NCI-H187 treated with DMSO at 0.1 percent for 48 hours (cell line): Measurements from ENCODE around the gene MMP23B.
A peak's percentile ranks its signal among the peaks of the same experiment; 100 is the strongest.

Source experiments
- DNase-seq: peaks from one replicate; lab custom pipeline; 2025; lab: John Stamatoyannopoulos, UW

MMP23B gene

DNA sequence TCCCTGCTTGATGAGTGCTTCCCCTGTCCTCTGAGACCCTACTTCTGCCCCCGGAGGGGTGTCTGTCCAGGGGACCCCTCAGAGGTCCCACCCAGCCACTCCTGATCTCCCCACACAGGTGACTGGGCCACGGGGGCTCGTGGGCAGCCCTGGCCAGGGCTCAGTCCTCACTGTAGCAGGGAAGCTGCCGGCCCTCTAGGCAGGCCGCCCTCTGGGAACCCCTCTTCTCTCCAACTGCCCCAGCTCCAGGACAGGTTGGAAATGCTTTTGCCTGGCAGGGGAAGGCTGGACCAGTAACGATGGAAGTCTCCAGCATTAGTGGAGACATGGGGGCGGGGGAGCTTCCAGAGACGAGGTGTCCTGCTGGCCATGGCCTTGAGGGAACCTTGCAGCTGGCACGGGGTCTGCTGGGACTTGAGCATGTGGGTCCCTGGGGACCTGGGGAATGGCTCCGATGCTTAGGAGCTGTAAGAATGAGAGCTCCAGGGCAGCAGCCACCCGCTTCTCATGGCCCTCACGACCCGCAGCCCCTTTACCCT, 28.9 kb upstream of the MMP23B start:
- no peak for DNase-seq

DNA sequence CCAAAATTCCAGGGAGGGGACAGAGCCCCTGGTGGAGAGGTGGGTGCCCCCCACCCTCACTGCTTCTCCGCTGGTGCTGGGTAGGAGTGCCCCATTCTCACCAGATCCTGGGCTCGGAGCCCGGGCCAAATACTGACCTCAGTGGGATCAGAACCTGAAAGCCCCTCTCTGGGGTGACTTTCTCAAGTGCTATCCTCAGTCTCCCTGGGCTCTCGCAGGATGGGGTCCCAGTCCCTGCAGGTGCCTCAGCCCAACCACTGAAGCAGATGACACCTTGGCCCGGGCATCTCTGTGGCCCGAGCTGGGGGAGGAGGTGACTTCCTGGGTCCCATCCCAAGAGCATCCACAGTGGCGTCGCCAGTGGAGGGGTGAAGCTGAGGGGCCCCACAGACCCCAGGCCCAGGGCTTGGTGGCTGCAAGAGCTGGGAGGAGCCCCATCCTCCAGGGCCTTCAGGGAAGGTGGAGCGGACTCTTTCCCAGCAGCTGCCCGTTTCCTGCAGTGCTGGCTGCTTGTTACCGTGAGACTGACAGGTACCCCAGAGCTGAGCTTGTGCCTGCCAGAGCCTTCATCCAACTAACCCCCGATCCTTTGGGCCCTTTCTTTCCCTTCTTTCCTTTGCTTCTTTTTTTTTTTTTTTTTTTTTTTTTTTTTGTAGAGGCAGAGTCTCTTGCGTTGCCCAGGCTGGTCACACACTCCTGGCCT, 28.2 kb upstream of the MMP23B start:
- no peak for DNase-seq

DNA sequence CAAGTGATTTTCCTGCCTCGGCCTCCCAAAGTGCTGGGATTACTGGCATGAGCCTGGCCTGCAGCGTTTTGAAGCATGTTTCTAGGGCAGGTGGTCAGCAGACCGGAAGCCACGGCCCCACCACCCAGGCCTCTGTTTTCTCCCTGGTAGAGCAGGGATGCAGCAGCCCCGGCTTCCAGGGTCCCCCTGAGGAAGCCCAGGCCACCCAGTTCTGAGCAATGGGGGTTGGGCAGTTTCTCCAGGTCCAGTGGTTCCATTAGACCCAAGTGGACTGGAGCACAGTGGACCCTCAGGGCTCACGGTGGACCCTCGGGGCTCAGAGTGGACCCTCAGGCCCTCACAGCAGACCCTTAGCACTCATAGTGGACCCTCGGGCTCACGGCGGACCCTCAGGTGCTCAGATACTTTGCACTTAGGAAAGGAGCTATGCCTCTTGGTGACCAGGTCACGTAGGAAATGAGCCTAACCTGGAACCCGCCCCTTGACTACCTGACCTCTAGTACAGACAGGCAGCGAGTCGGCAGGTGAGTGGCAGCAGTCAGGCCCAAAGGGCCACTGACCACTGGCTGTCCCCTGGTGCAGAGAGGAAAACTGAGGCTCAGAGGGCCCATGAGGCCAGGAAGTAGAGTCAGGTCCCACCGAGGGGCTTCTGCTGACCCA, 27.5 kb upstream of the MMP23B start:
- DNase-seq: no peak

DNA sequence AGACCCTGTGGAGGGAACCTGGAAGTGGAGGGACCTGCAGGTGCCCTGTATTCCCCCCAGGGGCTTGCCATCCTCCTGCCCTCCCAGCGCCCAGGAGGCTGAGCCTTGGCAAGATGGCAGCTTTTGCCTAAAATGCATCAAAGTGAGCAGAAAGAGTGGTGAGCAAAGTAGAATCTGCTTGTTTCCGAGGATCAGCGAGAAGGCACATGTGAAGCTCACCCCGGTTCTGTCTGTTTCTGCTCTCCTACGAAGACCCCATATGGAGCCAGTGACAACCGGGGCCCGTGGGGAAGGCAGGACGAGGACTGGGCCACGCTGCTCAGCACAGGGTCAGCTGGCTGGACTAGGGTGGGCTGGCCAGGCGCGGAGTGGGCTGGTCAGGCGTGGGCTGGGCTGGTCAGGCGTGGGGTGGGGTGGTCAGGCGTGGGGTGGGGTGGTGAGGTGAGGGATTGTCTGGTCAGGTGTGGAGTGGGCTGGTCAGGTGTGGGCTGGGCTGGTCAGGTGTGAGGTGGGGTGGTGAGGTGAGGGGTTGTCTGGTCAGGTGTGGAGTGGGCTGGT, 26.9 kb upstream of the MMP23B start:
- no peak for DNase-seq

DNA sequence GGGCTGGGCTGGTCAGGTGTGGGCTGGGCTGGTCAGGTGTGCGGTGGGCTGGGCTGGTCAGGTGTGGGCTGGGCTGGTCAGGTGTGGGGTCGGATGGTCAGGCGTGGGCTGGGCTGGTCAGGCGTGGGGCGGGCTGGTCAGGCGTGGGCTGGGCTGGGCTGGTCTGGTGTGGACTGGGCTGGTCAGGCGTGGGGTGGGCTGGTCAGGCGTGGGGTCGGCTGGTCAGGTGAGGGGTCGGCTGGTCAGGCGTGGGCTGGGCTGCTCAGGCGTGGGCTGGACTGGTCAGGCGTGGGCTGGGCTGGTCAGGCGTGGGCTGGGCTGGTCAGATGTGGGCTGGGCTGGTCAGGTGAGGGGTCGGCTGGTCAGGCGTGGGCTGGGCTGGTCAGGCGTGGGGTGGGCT, 26.2 kb upstream of the MMP23B start:
- no peak for DNase-seq

DNA sequence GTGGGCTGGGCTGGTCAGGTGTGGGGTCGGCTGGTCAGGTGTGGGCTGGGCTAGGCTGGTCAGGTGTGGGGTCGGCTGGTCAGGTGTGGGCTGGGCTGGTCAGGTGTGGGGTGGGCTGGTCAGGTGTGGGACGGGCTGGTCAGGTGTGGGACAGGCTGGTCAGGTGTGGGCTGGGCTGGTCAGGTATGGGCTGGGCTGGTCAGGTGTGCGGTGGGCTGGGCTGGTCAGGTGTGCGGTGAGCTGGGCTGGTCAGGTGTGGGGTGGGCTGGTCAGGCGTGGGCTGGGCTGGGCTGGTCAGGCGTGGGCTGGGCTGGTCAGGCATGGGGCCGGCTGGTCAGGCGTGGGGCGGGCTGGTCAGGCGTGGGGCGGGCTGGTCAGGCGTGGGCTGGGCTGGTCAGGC, 25.7 kb upstream of the MMP23B start:
- no peak for DNase-seq

DNA sequence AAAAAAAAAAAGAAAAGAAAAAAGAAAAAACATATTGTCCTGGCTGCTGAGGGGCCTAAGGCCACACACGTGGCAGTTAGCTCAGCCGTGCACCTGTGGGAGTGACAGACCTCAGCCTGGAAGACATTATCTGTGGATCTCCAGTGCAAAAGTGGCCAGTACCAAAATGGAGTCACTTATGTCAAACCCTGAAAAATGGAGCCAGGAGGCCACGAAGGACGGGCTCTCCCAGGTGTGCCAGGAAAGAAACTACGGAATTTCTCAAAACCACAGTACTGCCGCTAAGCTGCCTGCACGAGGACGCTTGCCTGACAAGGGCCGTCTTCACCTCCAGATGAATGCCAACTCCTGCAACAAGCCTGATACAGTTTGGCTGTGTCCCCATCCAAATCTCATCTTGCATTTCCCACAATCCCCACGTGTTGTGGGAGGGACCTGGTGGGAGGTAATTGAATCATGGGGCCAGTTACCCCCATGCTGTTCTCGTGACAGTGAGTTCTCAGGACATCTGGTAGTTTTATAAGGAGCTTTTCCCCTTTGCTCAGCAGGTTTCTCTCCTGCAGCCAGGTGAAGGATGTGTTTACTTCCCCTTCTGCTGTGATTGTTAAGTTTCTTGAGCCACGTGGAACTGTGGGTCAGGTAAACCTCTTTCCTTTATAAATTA, 22.0 kb upstream of the MMP23B start:
- no peak for DNase-seq

DNA sequence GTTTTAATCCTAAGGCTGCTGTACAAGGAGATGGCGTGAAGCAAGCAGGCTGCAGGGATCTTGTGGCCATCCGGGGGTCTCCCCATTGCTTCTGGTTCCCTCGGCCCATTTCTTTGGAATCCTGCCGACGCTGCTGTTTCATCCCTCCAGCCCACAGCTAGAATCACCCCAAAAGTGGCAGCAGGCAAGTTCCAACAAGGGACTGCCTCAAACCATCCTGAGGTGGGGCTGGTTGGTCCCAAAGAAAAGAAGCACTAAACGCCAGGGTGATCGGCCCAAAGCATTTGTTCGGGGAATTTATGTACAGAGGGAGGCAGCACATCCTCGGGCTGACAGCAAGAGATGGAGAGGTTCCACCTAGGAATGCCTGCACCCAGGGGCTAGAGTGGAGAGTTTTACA, 21.2 kb upstream of the MMP23B start:
- DNase-seq: no peak

DNA sequence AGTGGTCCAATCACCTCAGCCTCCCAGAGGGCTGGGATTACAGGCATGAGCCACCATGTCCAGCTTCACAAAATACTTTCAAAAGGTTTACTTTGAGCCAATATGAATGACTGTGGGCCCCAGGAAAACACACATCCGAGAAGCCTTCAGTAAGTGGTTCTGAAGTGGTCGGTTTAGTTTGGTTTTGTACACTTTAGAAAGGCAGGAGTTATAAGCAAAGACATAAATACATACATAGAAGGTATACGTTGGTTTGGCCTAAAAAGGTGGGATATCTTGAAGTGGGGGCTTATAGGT, 19.9 kb upstream of the MMP23B start:
- DNase-seq: no peak

DNA sequence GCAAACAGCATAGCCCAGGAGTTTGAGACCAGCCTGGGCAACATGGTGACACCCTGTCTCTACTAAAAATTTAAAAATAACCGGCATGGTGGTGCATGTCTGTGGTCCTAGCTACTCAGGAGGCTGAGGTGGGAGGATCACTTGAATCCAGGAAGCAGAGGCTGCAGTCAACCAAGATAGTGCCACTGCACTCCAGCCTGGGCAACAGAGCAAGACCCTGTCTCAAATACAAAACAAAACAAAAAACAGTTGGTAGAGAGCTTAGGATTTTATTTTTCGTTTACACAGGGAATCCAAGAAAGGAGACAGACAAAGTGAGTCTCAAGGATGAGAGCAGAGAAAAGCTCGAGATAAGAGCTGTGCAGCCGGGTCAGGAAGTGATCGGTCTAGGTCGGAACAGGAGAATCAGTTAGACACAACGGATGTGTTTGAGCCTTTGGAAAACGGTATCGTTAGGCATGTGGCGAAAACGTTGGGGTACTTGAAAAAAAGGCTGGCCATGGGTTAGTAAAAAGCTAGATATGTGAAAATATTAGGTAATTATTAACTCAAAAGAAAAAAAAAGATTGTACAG, 18.4 kb upstream of the MMP23B start:
- no peak for DNase-seq

DNA sequence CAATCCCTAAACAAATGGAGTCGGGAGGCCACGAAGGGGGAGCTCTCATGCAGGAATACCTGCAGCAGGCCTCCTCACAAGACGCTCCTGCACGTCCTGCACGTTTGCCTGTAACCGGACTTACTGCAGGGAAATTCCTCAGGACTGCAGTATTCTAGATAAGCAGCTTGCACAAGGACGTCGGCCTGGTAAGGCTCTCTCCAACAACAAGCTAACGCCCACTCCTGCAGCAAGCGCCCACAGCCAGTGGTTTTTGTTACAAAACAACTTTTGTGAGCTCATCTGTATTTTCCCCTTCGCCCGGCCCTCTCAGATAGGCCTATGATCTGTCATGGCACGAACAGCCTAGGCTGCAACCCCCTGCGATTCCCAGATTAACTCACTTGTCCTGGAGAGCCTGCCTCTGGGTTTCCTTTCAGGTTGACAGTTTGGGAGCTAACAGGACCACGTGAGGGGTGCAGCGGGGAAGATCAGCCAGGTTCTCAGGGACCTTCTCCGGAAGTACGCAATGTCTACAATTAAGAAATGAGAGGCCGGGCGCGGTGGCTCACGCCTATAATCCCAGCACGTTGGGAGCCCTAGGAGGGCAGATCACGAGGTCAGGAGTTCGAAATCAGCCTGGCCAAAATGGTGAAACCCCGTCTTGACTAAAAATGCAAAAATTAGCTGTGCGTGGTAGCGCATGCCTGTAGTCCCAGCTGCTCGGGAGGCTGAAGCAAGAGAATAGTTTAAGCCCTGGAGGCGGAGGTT, 17.6 kb upstream of the MMP23B start:
- no peak for DNase-seq

DNA sequence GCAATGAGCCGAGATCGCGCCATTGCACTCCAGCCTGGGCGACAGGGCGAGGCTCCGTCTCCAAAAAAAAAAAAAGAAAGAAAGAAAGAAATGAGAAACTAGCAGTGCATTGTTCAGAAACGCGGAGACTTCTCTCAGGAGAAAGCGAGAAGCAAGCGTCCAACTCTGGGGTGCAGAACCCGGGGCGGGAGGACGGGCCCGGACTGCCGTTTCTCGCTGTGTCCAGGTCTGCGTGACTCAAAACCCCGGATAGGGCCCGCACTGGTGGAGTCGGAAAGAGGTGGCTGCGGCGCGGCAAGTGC, 17.1 kb upstream of the MMP23B start:
- no peak for DNase-seq

DNA sequence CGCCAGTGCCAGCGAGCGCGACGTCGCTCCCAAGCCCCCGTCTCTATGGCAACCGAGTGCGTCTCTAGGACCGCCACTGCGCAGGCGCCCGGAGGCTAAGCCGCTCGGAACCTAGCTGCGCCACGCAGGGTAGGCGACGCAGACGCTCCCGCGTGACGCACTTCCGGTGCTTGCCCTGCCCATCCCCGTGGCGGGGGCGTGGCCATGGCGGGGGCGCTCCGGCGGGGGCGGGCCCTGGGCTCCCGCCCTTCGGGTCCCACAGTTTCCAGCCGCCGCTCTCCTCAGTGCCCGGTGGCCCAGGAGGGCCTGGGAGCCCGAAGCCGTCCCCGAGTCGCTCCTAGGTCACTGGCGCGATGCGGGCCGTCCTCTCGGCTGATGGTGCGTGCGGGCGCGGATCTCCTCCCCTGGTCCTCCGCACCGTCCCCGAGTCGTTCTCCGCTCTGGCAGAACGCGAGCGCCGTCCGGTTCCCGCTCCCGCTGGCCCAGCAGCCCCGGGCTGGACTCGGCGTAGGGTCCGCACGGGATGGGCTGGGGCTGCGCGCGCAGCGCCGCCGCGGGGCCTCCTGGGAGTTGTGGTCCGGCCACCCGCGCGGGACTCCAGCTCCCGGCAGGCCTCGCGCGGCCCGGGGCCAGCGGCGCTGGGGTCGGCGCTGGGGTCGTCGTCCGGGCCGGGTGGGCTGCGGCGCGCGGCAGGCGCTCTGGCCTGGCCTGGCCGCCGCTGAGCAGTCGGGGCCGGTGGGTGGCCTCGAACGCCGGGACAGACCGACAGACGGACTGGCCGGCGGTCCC, 16.5 kb upstream of the MMP23B start, which contains the start of gene MIB2:
MIB2 (plus strand) TSS at position 245 of the 789 bp plus-strand sequence. CDS start 7,953 bp downstream, outside the sequence.
- peak; percentile 91 for DNase-seq

DNA sequence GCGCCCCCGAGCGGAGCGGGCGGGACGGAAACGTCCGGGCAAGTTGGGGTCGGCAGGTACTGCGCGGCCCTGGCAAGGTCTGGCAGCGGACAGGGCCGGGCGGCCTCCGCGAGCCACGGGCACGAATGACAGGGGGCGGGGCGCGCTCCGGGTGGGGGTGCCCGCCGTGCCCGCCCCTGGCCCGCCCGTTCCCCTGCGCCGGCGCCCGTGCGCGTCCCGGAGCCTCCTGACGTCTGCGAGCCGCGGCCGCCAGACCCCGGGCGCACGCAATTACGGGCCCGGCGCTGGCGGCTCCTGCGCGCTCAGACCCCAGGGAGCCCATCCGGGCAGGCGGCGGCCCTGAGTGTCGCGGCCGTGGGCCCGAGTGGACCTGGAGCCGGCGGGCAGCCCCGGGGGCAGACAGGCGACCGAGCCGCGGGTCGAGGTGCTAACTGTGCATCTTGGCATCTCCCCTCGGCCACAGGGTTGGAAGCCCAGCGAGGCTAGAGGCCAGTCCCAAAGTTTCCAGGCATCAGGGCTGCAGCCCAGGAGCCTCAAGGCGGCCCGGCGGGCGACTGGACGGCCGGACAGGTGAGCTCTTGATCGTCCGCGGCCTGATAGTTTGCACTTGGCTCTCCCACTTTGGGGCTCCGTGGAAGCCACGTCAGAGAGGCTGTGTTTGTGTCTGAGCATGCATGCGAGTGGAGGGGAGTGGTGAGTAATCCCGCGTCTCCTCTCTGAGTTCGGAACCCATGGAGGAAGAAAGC, 15.8 kb upstream of the MMP23B start:
- DNase-seq: no peak

DNA sequence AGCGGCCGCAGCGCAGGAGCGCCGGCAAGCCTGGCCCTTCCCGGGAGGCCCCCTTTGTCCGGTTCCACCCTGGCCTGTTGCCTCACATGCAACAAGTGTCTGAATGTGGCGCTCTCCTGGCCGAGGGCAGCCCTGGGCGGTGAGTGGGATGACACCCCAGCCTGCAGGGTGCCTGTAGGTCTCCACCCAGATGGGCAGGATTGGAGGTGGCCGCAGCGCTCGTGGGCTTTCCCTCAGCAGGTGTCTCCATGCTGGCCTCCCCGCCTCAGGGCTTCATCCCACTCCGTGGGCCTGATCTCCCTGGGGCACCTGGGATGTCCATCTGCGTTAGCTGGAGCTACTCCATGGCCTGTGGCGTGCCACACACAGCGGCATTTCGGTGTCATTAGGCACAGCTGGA, 15.1 kb upstream of the MMP23B start:
- no peak for DNase-seq

DNA sequence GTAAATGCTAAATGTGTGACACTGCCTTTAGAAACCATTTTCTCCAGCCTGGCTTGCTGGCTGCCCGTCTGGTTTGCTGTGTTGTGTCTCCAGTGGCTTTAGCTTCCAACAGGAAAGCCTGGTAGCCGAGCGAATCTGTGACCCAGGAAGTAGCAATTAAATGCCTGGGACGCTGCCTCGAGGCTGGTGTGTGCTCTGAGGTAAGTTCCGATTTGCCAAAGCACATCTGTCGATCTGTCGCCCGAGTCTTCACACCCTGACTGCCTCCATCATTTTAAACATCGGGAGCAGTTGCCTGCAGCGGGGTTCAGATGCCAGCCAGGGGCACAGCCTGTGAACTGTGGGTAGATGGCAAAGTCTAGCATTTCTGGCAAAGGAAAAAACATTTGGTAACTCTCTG, 14.5 kb upstream of the MMP23B start:
- DNase-seq: no peak

DNA sequence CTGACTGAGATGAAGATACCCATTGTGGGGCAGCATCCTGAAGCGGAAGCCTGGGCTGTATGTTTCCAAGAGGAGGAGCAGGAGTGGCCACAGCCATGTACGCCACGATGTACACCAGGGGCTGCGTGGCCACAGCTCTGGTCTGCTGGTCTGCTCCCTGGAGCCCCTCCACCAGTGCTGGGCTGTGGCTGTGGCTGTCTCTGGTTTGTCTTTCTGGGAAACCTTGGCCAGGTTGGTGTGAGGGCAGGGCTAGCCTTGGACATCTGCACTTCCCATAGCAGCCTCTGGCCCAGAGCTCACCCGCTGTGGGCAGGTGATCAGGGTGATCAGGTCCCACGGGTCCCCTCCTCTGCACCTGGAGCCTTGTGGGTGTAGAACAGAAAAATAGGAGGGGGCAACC, 14.0 kb upstream of the MMP23B start:
- no peak for DNase-seq

DNA sequence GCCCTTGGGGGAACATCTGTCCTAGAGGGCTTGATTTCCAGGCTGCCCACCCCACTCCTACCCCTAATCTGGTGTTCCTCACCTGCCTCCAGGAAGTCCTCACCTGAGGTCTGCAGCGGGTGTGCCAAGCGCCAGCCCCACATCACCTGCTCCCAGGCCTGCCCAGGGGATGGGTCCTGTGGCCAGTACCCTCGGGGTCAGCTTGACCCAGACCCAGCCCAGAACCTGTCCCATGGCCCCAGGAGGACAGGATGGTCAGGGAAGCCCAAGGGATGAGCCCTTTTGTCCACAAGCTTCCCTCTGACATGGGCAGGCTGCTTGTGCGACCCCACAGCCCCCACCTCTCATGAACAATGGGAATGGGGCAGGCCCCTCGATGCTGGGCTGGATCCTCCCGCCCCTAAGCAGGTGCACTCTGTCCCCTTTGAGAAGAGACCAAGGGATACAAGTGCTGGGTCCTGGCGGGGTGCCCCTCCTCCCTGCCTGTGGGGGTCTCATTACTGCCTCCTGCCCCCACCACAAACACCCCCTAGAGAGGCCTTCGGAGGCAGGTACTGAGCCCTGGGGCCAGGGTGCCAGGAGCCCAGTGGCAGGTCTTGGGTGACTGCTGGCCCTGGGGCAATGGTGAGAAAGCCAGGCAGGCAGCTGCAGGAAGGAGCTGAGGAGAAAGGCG, 13.4 kb upstream of the MMP23B start:
- no peak for DNase-seq

DNA sequence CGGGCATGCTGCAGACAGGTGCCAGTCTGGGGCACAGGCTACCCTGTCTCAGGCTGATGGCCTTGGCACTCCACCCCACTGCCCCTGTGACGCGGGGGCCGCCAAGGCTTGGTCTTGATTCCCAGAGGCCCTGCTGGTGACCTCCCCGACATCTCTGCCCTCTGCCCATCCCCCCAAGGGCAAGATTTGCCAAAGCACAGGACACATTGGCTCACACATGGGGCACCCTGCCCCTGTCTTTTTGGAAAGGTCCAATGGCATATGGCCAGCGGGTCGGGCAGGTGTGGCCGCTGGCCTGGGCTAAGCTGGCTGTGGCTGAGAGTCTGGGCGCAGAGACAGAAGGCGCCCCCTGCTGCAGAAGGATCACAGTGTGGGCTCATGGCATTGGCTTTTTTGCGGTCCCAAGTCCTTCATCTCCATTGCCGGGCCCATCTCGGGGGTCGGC, 12.0 kb upstream of the MMP23B start:
- DNase-seq: no peak
